Epithelial cell of proximal tubule (primary cell): ENCODE data around the gene CD9. TPM values are rescaled to one million over a fixed set of nuclear protein-coding genes. Genes with fewer than 3 reads are reported as not detected.

Experiments used
- DNase-seq: peaks from one replicate; pipeline ENCODE4 v3.0.0-alpha.2; 2011; ENCODE audit warnings: low read depth
- H3K4me3 ChIP-seq: 2 replicates; pipeline ENCODE4 v1.5.1; 2011; ENCODE audit warnings: low read depth, mild to moderate bottlenecking, low read length
- CTCF ChIP-seq: conservative IDR thresholded peaks from 2 replicates; pipeline ENCODE4 v1.5.1; 2012; ENCODE audit warnings: low read depth, mild to moderate bottlenecking, low read length
- total RNA-seq: library from RNA; depleted of rRNA; stranded (reverse); fragments of >200 nt; gene quantifications from 2 replicates; pipeline ENCODE4 v1.2.3, GENCODE V29; 2015

CD9 gene
- total RNA-seq, 1 donor from 2014 or later, result 284 TPM

GRCh38 chr12:6282453-6282840 is 82.2 kb downstream of the CD9 start:
- no peak overlapping the region for H3K4me3 ChIP-seq
- TF ChIP-seq CTCF, result no peak
- DNase-seq, result no peak

GRCh38 chr12:6284273-6284672 is 84.1 kb downstream of the CD9 start:
- DNase-seq, result no peak
- H3K4me3 ChIP-seq, result no peak overlapping the region
- no peak for TF ChIP-seq CTCF

- H3K4me3 ChIP-seq, result no peak overlapping the region
- DNase-seq, result no peak
- peak; percentile 94 for TF ChIP-seq CTCF
These were observed 84.9 kb downstream of the CD9 start for GRCh38 chr12:6285063-6285477.

GRCh38 chr12:6285532-6286306 is 85.5 kb downstream of the CD9 start:
- H3K4me3 ChIP-seq, result no peak overlapping the region
- no peak for TF ChIP-seq CTCF
- no peak for DNase-seq

Other genes starting within 250 kb of the CD9 start
- 0.06 and 0.07 TPM in 2 replicates for gene VWF, start 75.7 kb upstream of the CD9 start, total RNA-seq
- gene PLEKHG6, start 110.3 kb downstream of the CD9 start, total RNA-seq, result 3.5 and 9.6 TPM in 2 replicates
- 163 and 186 TPM in 2 replicates for gene TNFRSF1A, start 141.7 kb downstream of the CD9 start, total RNA-seq
- gene SCNN1A, start 175.2 kb downstream of the CD9 start, total RNA-seq, result 15.6 and 52.2 TPM in 2 replicates
- 108 and 152 TPM in 2 replicates for gene LTBR, start 183.8 kb downstream of the CD9 start, total RNA-seq
- gene CD27, start 244.6 kb downstream of the CD9 start, total RNA-seq, result not detected in 2 replicates